Vagina (tissue), 2 donors: Measurements from ENCODE around the gene RRAD. TPM values are rescaled to one million over a fixed set of nuclear protein-coding genes. Genes with fewer than 3 reads are reported as not detected.

ENCODE experiments used
- DNase-seq, 2 donors: peaks; one replicate each; pipeline ENCODE4 v3.0.0-alpha.2; 2017; ENCODE audit errors: extremely low spot score in 2 of 2
- H3K27ac ChIP-seq: fragments of 200-600 bp; sonication (generic); one replicate; pipeline ENCODE4 v1.5.1; 2019
- H3K27me3 ChIP-seq: fragments of 200-600 bp; sonication (generic); one replicate; pipeline ENCODE4 v1.5.1; 2019
- H3K36me3 ChIP-seq, 2 donors: fragments of 200-600 bp; sonication (generic); one replicate each; pipeline ENCODE4 v1.5.1; 2017 to 2019
- H3K4me1 ChIP-seq: fragments of 200-600 bp; sonication (generic); one replicate; pipeline ENCODE4 v1.5.1; 2019
- H3K4me3 ChIP-seq, 2 donors: fragments of 200-600 bp; sonication (generic); 1 replicate in 1 of 2; 2 replicates in 1 of 2; pipeline ENCODE4 v1.5.1; 2016 to 2019
- H3K9me3 ChIP-seq: fragments of 200-600 bp; sonication (generic); one replicate; pipeline ENCODE4 v1.5.1; 2019
- POLR2A ChIP-seq, 2 donors: fragments of 450-650 bp; IDR thresholded peaks; one replicate each; pipeline ENCODE4 v1.6.1; 2017; ENCODE audit warnings: antibody characterized with exemption in 2 of 2, mild to moderate bottlenecking in 2 of 2, moderate library complexity in 2 of 2
- POLR2AphosphoS5 ChIP-seq, 2 donors: sonication (generic); formaldehyde crosslinking; IDR thresholded peaks; one replicate each; pipeline ENCODE4 v1.9.0; 2017; ENCODE audit warnings: antibody characterized with exemption in 2 of 2, mild to moderate bottlenecking in 2 of 2, low read depth in 1 of 2; ENCODE audit not compliant: insufficient read depth in 1 of 2
- intact Hi-C: fragments of 100-400 bp; cut with DNase I; formaldehyde crosslinking; loops from one replicate; pipeline ENCODE4 v1.15.1; 2023
- total RNA-seq: library from RNA; depleted of rRNA; stranded (reverse); fragments of >200 nt; gene quantifications from one replicate; pipeline ENCODE4 v1.2.3, GENCODE V29; 2016
- TF ChIP-seq, protein P1 (sequence below), 3 experiments: fragments of 450-650 bp in 2 of 3; fragments of 200-600 bp in 1 of 3; sonication (generic) in 1 of 3; IDR thresholded peaks; one replicate each; pipeline ENCODE4 v1.5.1; 2017 to 2019; ENCODE audit warnings: antibody characterized with exemption in 3 of 3, mild to moderate bottlenecking in 2 of 3, moderate library complexity in 2 of 3

Gene RRAD
- total RNA-seq, 1 donor from 2014 or later = 49.1 TPM

DNA sequence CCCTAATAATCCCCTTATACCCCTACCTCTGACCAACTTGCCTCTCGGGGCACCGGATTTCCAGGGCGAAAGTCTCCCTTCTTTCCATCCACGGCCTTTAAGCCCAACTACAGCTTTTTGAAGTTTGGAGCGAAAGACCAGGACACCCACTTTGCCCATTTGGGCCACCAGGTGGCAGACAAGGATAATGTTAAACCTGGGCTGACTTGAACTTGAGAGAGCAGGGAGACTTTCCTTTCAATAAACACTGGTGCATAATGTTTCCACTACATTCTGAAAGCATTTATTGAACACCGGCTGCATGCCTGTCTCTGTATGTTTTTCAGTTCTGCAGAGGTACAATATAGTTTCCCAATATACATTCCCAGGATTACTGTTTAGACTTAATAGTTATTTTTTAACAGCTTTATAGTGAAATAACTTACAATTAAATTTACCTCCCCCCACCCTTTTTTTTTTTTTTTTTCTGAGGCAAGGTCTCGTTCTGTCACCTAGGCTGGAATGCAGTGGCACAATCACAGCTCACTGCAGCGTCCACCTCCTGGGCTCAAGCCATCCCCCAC, 28.8 kb upstream of the RRAD start:
- no peaks in the 10 kb centered on the region for H3K36me3 ChIP-seq
- no peak overlapping the region for H3K4me3 ChIP-seq
- H3K27me3 ChIP-seq = no peaks in the 10 kb centered on the region
- DNase-seq = no peak
- no peak overlapping the region for H3K27ac ChIP-seq
- TF ChIP-seq, protein P1, sequence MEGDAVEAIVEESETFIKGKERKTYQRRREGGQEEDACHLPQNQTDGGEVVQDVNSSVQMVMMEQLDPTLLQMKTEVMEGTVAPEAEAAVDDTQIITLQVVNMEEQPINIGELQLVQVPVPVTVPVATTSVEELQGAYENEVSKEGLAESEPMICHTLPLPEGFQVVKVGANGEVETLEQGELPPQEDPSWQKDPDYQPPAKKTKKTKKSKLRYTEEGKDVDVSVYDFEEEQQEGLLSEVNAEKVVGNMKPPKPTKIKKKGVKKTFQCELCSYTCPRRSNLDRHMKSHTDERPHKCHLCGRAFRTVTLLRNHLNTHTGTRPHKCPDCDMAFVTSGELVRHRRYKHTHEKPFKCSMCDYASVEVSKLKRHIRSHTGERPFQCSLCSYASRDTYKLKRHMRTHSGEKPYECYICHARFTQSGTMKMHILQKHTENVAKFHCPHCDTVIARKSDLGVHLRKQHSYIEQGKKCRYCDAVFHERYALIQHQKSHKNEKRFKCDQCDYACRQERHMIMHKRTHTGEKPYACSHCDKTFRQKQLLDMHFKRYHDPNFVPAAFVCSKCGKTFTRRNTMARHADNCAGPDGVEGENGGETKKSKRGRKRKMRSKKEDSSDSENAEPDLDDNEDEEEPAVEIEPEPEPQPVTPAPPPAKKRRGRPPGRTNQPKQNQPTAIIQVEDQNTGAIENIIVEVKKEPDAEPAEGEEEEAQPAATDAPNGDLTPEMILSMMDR (IDR thresholded peaks at IDR 0.05) = peak; percentile 54 to 76 (median 75)
- TF ChIP-seq POLR2A (IDR thresholded peaks at IDR 0.05) (no peak), POLR2AphosphoS5 (IDR thresholded peaks at IDR 0.05; ENCODE audit: insufficient read depth in 1 of 2, low read depth in 1 of 2) (peak in 1 of 2 donors; percentile 44)
- intact Hi-C loops = no loop called here
- H3K4me1 ChIP-seq = peaks cover under 1% of the 10 kb centered on the region
- H3K9me3 ChIP-seq = no peaks in the 10 kb centered on the region

DNA sequence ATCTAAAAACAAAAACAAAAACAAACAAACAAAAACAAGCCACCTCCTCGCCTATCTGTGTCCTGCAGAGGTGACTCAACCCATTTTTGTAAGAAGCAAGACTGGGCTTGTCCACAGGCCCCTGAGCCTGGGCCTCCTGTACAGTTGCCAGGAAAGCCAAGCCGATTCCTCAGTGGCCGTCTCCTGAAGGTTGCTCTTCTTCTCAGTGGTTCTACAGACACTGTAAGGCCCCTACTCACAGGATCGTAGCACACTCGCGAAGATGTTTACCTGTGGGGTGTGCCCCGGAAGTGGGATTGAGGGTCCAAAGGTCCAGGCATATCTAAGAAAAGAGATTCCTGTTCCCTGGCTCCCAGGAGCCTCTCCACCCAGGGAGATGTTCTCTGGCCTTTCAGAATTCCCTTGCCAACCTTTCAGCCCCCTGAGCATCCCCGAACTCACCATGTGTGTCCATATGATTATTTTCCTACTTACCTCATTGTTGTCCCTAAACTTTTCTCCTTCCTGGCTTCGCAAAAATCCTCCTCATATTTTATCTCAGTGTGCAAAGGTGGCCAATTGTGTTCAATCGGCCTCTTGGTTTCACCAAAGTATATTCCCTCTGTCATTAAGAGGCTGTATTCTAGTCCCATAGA, 28.2 kb upstream of the RRAD start:
- TF ChIP-seq POLR2AphosphoS5 (IDR thresholded peaks at IDR 0.05; ENCODE audit: insufficient read depth in 1 of 2, low read depth in 1 of 2) (no peak), POLR2A (IDR thresholded peaks at IDR 0.05) (no peak)
- TF ChIP-seq, protein P1 (IDR thresholded peaks at IDR 0.05) = no peak
- no peak for DNase-seq
- H3K4me1 ChIP-seq = peaks cover 6% of the 10 kb centered on the region
- H3K27me3 ChIP-seq = no peaks in the 10 kb centered on the region
- no peaks in the 10 kb centered on the region for H3K36me3 ChIP-seq
- intact Hi-C loops = no loop called here
- no peak overlapping the region for H3K4me3 ChIP-seq
- no peak overlapping the region for H3K27ac ChIP-seq
- H3K9me3 ChIP-seq = no peaks in the 10 kb centered on the region

DNA sequence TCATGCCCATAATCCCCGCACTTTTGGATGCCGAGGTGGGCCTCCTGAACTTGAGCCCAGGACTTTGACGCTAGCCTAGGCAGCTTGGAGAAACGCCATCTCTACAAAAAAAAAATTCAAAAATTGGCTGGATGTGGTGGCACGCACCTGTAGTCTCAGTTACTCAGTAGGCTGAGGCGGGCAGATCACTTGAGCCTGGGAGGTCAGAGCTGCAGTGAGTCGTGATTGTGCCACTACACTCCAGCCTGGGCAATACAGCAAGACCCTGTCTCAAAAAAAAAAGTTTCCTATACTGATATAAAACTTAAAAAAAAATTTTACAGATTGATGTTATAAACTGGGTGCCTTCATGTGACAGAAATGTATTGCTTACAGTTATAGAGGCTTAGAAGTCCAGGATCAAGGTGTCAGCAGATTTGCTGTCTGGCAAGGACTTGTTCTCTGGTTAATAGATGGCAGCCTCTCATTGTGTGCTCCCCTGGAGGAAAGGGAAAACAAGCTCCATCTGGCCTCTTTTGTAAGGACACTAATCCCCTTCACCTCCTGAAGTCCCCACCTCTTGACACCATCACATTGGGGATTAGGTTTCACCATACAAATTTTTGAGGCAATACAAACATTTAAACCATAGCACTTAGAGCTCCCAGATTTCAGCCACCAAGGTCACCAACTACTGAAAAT, 27.2 kb upstream of the RRAD start:
- Histone ChIP-seq H3K4me3 (no peak overlapping the region), H3K9me3 (no peaks in the 10 kb centered on the region), H3K27ac (no peak overlapping the region), H3K36me3 (no peaks in the 10 kb centered on the region), H3K27me3 (no peaks in the 10 kb centered on the region), H3K4me1 (peaks cover 13% of the 10 kb centered on the region)
- intact Hi-C loops = no loop called here
- TF ChIP-seq POLR2A (IDR thresholded peaks at IDR 0.05) = no peak
- TF ChIP-seq, protein P1 (IDR thresholded peaks at IDR 0.05) = no peak
- no peak for TF ChIP-seq POLR2AphosphoS5 (IDR thresholded peaks at IDR 0.05; ENCODE audit: insufficient read depth in 1 of 2, low read depth in 1 of 2)
- DNase-seq = no peak

DNA sequence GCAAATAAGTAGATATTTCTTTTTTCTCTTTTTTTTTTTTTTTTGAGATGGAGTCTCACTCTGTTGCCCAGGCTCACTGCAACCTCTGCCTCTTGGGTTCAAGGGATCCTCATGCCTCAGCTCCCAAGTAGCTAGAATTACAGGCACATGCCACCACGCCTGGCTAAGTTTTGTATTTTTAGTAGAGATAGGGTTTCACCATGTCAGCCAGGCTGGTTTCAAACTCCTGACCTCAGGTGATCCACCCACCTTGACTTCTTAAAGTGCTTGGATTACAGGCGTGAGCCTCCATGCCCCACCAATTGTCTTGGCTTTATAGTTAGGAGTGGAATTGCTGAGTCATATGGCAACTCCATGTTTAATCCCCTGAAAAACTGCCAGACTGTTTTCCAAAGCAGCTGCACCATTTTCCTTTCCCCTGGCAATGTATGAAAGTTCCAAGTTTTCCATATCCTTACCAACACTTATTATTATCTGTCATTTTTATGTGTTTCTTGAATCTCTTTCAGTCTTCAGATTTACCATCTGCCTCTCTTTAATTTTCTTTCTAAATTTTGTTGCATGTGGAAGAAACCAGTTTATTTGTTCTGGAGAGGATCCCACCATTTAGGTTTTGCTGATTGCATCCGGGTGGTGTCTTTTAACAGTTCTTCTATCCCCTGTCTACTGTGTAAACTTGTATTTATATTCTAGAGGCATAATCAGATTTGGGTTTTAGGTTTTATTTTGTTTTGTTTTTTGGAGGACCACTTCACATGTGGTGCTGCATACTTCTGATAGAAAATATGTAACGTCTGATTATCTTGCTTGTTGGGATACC, 25.8 kb upstream of the RRAD start:
- no peak for DNase-seq
- H3K27me3 ChIP-seq = no peaks in the 10 kb centered on the region
- no peak overlapping the region for H3K4me3 ChIP-seq
- H3K9me3 ChIP-seq = no peaks in the 10 kb centered on the region
- H3K36me3 ChIP-seq = no peaks in the 10 kb centered on the region
- peaks cover 21% of the 10 kb centered on the region for H3K4me1 ChIP-seq
- H3K27ac ChIP-seq = no peak overlapping the region
- no peak for TF ChIP-seq POLR2A (IDR thresholded peaks at IDR 0.05)
- TF ChIP-seq, protein P1 (IDR thresholded peaks at IDR 0.05) = no peak
- no peak for TF ChIP-seq POLR2AphosphoS5 (IDR thresholded peaks at IDR 0.05; ENCODE audit: insufficient read depth in 1 of 2, low read depth in 1 of 2)
- intact Hi-C loops = no loop called here
